ENCODE measurements around the gene LSM11.

LSM11 gene

GRCh38 chr5:157745041-157745456 lies 1.5 kb downstream of the LSM11 start:
- TF ChIP-seq POLR2AphosphoS5 (IDR thresholded peaks at IDR 0.05; ENCODE audit: low read depth, low read length): no peak
- TF ChIP-seq TAF1 (IDR thresholded peaks at IDR 0.05; ENCODE audit: borderline replicate concordance, insufficient read depth, low read length): no peak
- TF ChIP-seq REST (IDR thresholded peaks at IDR 0.05; ENCODE audit: insufficient read depth in 1 of 2, low read depth in 2 of 2, low read length in 2 of 2): no peak
- TF ChIP-seq SIN3A (IDR thresholded peaks at IDR 0.05; ENCODE audit: borderline replicate concordance, insufficient read depth, low read length): no peak

- TF ChIP-seq SIN3A (IDR thresholded peaks at IDR 0.05; ENCODE audit: borderline replicate concordance, insufficient read depth, low read length) (no peak), FOXP2 (optimal IDR thresholded peaks at IDR 0.05; ENCODE audit: borderline replicate concordance, extremely low read depth, extremely low read length, insufficient read depth) (no peak), TAF1 (IDR thresholded peaks at IDR 0.05; ENCODE audit: borderline replicate concordance, insufficient read depth, low read length) (no peak), REST (IDR thresholded peaks at IDR 0.05; ENCODE audit: insufficient read depth in 1 of 2, low read depth in 2 of 2, low read length in 2 of 2) (no peak), POLR2AphosphoS5 (IDR thresholded peaks at IDR 0.05; ENCODE audit: low read depth, low read length) (no peak)
Measured at GRCh38 chr5:157747173-157747740, 3.7 kb downstream of the LSM11 start.

- TF ChIP-seq TAF1 (IDR thresholded peaks at IDR 0.05; ENCODE audit: borderline replicate concordance, insufficient read depth, low read length) (no peak), FOXP2 (optimal IDR thresholded peaks at IDR 0.05; ENCODE audit: borderline replicate concordance, extremely low read depth, extremely low read length, insufficient read depth) (no peak), REST (IDR thresholded peaks at IDR 0.05; ENCODE audit: insufficient read depth in 1 of 2, low read depth in 2 of 2, low read length in 2 of 2) (no peak), POLR2AphosphoS5 (IDR thresholded peaks at IDR 0.05; ENCODE audit: low read depth, low read length) (no peak), SIN3A (IDR thresholded peaks at IDR 0.05; ENCODE audit: borderline replicate concordance, insufficient read depth, low read length) (no peak)
Measured at GRCh38 chr5:157747766-157748700, 4.5 kb downstream of the LSM11 start.

GRCh38 chr5:157748760-157749461 lies 5.4 kb downstream of the LSM11 start:
- no peak for TF ChIP-seq REST (IDR thresholded peaks at IDR 0.05; ENCODE audit: insufficient read depth in 1 of 2, low read depth in 2 of 2, low read length in 2 of 2)

Measured in PFSK-1 (cell line).